ENCODE measurements around the gene PSMA6.
A peak's percentile ranks its signal among the peaks of the same experiment; 100 is the strongest.

Gene PSMA6

DNA sequence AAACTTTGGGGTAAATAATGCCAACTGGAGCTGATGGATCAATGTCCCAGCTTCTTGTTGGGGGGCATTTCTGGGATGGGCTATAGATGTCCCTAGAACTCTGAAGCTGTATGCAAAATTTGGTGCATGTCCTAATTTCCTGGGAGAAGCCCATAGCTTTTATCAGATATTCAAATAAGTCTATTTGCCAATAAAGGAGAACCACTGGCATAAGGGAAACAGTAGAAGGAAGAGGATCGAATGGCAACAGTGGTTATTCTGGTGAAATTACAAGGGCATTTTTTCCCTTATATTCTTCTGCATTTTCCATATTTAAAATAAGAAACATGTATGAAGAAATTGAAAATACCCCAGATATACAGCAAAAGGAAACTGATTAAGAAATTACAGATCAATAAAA lies 34.2 kb downstream of the PSMA6 start:
- peak overlapping the region; percentile 56 for H2BK5ac ChIP-seq (ENCODE audit: low read depth, low read length, poor library complexity)
- no peak overlapping the region for H4K12ac ChIP-seq (ENCODE audit: low read depth, low read length)
- H3K4ac ChIP-seq (ENCODE audit: low read depth, low read length) = no peak overlapping the region
- no peaks in the 10 kb centered on the region for H3K9me3 ChIP-seq (ENCODE audit: insufficient read depth, low read depth, low read length)
- no peak overlapping the region for H2BK12ac ChIP-seq (ENCODE audit: low read length)
- H3K4me1 ChIP-seq (ENCODE audit: control insufficient read depth in 1 of 2, insufficient read depth in 2 of 2, low read length in 2 of 2) = peaks cover 3 to 5% of the 10 kb centered on the region in 2 experiments
- H3K79me1 ChIP-seq (ENCODE audit: low read length) = peaks cover 4% of the 10 kb centered on the region
- H3K23ac ChIP-seq (ENCODE audit: low read length) = no peak overlapping the region
- H3K9ac ChIP-seq (ENCODE audit: low read length) = no peak overlapping the region
- H3K4me3 ChIP-seq (ENCODE audit: low read depth, low read length) = no peak overlapping the region
- H2BK120ac ChIP-seq (ENCODE audit: insufficient read depth, low read length, poor library complexity) = no peak overlapping the region
- H2AFZ ChIP-seq (ENCODE audit: insufficient read depth, low read length, poor library complexity) = no peak overlapping the region
- no peaks in the 10 kb centered on the region for H3K36me3 ChIP-seq (ENCODE audit: control insufficient read depth in 1 of 2, insufficient read depth in 2 of 2, low read length in 2 of 2)
- no peak for DNase-seq
- H4K8ac ChIP-seq (ENCODE audit: low read depth, low read length) = no peak overlapping the region
- H3K14ac ChIP-seq (ENCODE audit: low read length) = peak overlapping the region; percentile 17
- H4K91ac ChIP-seq (ENCODE audit: low read depth, low read length) = peak overlapping the region; percentile 14
- no CpG with 5 or more reads among the region's 1 CpG for WGBS (ENCODE audit: extremely low coverage, insufficient coverage, insufficient read length)
- no peak overlapping the region for H3K4me2 ChIP-seq (ENCODE audit: low read length)
- H3K18ac ChIP-seq (ENCODE audit: low read length) = no peak overlapping the region
- H2AK5ac ChIP-seq (ENCODE audit: low read length) = no peak overlapping the region
- no peaks in the 10 kb centered on the region for H3K79me2 ChIP-seq (ENCODE audit: control insufficient read depth, insufficient read depth, low read length, poor library complexity)
- H3K27ac ChIP-seq (ENCODE audit: low read depth, low read length) = no peak overlapping the region
- no peaks in the 10 kb centered on the region for H3K27me3 ChIP-seq (ENCODE audit: insufficient read depth, low read length)

DNA sequence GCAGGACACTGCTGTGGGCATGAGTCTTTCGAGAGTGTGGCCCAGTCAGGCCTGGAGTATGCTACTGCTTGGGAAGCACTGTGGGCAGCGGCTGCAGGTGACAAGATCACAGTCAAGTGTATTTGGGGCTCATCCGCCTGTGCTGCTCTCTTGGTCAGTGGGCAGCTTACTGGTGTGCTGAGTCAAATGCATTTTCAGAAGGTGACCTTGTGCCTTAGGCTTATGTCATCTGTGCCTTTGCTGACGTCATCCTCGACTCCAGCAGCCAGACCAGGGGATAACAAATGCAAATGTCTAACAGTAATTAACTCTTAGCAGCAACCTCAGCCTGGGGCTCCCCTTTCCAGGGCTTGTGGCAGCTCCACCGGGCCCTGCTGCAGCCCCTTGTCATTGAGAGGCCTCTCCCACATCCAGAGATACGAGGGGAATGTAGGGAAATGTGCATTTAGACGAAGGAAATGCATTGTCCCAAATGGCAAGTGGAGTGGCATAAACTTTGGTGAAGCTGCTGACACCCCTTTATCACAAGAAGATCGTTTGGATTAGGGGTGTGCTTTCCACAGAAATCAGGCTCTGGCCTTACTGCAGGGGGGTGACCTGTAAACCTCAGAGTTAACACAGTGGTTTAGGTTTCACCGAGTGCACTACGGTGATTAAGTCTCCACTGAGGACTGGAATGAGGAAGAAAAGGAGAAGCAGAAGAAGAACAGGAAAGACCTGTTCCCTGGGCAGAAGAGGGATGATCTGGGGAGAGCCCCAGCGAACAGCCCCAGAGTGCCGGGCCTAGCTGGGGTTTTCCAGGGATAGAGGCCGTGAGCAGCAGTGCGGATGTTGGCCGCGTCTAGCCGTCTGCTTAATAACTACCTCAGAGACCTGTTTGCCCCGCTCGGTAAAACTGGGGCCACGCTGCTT lies 39.7 kb downstream of the PSMA6 start:
- H2AFZ ChIP-seq (ENCODE audit: insufficient read depth, low read length, poor library complexity) = peak overlapping the region; percentile 73
- no peaks in the 10 kb centered on the region for H3K36me3 ChIP-seq (ENCODE audit: control insufficient read depth in 1 of 2, insufficient read depth in 2 of 2, low read length in 2 of 2)
- peak overlapping the region; percentile 94 for H3K14ac ChIP-seq (ENCODE audit: low read length)
- H4K8ac ChIP-seq (ENCODE audit: low read depth, low read length) = peak overlapping the region; percentile 86
- no peaks in the 10 kb centered on the region for H3K9me3 ChIP-seq (ENCODE audit: insufficient read depth, low read depth, low read length)
- H4K12ac ChIP-seq (ENCODE audit: low read depth, low read length) = peak overlapping the region; percentile 87
- no peak overlapping the region for H3K23ac ChIP-seq (ENCODE audit: low read length)
- H2AK5ac ChIP-seq (ENCODE audit: low read length) = peak overlapping the region; percentile 96
- peak; percentile 90 to 93 for DNase-seq
- peaks cover 37% of the 10 kb centered on the region in 2 experiments for H3K4me1 ChIP-seq (ENCODE audit: control insufficient read depth in 1 of 2, insufficient read depth in 2 of 2, low read length in 2 of 2)
- H2BK120ac ChIP-seq (ENCODE audit: insufficient read depth, low read length, poor library complexity) = peak overlapping the region; percentile 100
- H4K91ac ChIP-seq (ENCODE audit: low read depth, low read length) = peak overlapping the region; percentile 99
- H3K18ac ChIP-seq (ENCODE audit: low read length) = peak overlapping the region; percentile 97
- peak overlapping the region; percentile 97 for H2BK12ac ChIP-seq (ENCODE audit: low read length)
- WGBS (ENCODE audit: extremely low coverage, insufficient coverage, insufficient read length) = no CpG with 5 or more reads among the region's 21 CpGs
- H3K79me1 ChIP-seq (ENCODE audit: low read length) = peaks cover 35% of the 10 kb centered on the region
- H3K27me3 ChIP-seq (ENCODE audit: insufficient read depth, low read length) = no peaks in the 10 kb centered on the region
- H3K4me2 ChIP-seq (ENCODE audit: low read length) = peak overlapping the region; percentile 62
- no peak overlapping the region for H3K9ac ChIP-seq (ENCODE audit: low read length)
- peak overlapping the region; percentile 97 for H2BK5ac ChIP-seq (ENCODE audit: low read depth, low read length, poor library complexity)
- no peak overlapping the region for H3K4me3 ChIP-seq (ENCODE audit: low read depth, low read length)
- H3K4ac ChIP-seq (ENCODE audit: low read depth, low read length) = peak overlapping the region; percentile 74
- peaks cover 8% of the 10 kb centered on the region for H3K79me2 ChIP-seq (ENCODE audit: control insufficient read depth, insufficient read depth, low read length, poor library complexity)
- H3K27ac ChIP-seq (ENCODE audit: low read depth, low read length) = peak overlapping the region; percentile 96

DNA sequence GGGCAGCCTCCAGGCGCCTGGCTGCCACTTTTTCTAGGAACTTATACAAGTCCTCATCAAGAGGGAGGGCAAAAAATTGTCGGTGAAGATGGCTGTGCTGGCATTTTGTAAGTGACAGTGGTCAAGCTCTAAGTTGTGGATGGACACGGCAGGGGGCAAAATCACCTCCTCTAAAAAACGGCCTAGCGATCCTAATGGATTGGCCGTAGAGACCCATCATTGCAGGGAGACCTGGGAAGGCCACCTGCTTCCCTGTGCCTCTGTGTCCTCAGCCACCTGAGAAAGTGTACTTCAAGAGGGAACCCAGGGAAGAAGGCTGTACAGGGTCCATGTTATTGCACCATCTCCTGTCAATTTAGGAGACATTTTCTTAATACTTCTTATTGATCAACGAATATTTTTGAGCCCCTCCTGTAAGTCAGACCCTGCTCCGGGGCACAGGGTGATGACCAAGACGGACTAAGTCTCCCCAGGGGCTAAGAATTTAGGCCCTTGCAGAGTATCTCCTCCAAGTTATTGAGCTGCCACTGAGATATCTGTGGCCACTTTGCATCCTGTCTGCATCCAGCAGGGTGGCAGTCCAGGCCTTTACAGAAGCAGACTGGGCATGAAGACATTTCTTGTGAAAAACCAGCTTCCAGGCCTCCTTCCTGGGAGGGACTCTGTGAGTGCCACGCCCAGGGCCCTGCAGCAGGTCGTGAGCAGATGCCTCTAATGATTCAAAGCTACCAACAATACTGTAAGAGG lies 40.5 kb downstream of the PSMA6 start:
- Histone ChIP-seq H2AFZ (ENCODE audit: insufficient read depth, low read length, poor library complexity) (peak overlapping the region; percentile 73), H3K4me2 (ENCODE audit: low read length) (peak overlapping the region; percentile 20), H3K4me3 (ENCODE audit: low read depth, low read length) (no peak overlapping the region), H3K9ac (ENCODE audit: low read length) (no peak overlapping the region), H3K18ac (ENCODE audit: low read length) (peak overlapping the region; percentile 97), H2AK5ac (ENCODE audit: low read length) (peak overlapping the region; percentile 96), H4K12ac (ENCODE audit: low read depth, low read length) (peak overlapping the region; percentile 87), H2BK120ac (ENCODE audit: insufficient read depth, low read length, poor library complexity) (peak overlapping the region; percentile 100), H3K14ac (ENCODE audit: low read length) (peak overlapping the region; percentile 94), H4K91ac (ENCODE audit: low read depth, low read length) (peak overlapping the region; percentile 99), H3K27me3 (ENCODE audit: insufficient read depth, low read length) (no peaks in the 10 kb centered on the region), H3K4ac (ENCODE audit: low read depth, low read length) (peak overlapping the region; percentile 74), H3K4me1 (ENCODE audit: control insufficient read depth in 1 of 2, insufficient read depth in 2 of 2, low read length in 2 of 2) (peaks cover 45% of the 10 kb centered on the region in 2 experiments), H4K8ac (ENCODE audit: low read depth, low read length) (peak overlapping the region; percentile 86), H3K27ac (ENCODE audit: low read depth, low read length) (peak overlapping the region; percentile 96), H2BK12ac (ENCODE audit: low read length) (peak overlapping the region; percentile 97), H3K9me3 (ENCODE audit: insufficient read depth, low read depth, low read length) (no peaks in the 10 kb centered on the region), H2BK5ac (ENCODE audit: low read depth, low read length, poor library complexity) (peak overlapping the region; percentile 97), H3K23ac (ENCODE audit: low read length) (no peak overlapping the region), H3K79me2 (ENCODE audit: control insufficient read depth, insufficient read depth, low read length, poor library complexity) (peaks cover 12% of the 10 kb centered on the region), H3K36me3 (ENCODE audit: control insufficient read depth in 1 of 2, insufficient read depth in 2 of 2, low read length in 2 of 2) (no peaks in the 10 kb centered on the region), H3K79me1 (ENCODE audit: low read length) (peaks cover 43% of the 10 kb centered on the region)
- WGBS (ENCODE audit: extremely low coverage, insufficient coverage, insufficient read length) = no CpG with 5 or more reads among the region's 11 CpGs
- peak; percentile 27 to 58 for DNase-seq

DNA sequence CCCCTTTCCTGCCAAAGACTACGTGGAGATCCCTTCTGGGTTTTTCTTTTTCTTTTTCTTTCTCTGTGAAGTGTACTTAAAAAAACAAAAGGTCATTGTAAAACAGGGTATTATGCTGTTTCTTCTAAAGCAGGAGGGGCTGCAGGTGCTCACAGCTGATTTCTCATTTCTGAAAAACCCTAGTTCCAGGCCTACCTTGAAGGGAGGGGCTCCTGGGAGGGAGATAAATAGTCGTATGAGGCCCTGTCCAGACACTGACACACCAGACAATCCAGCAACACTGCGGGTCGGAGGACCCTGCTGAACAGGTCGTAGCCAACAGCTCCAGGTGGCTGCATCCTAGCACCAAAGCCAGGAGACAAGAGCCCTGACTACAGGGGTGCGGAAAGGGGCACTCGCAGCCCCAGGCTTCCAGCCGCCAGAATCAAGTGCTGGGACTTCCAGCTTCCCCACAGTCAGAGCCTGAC lies 41.1 kb downstream of the PSMA6 start:
- no CpG with 5 or more reads among the region's 8 CpGs for WGBS (ENCODE audit: extremely low coverage, insufficient coverage, insufficient read length)
- Histone ChIP-seq H3K18ac (ENCODE audit: low read length) (peak overlapping the region; percentile 42), H3K14ac (ENCODE audit: low read length) (peak overlapping the region; percentile 94), H2BK5ac (ENCODE audit: low read depth, low read length, poor library complexity) (peak overlapping the region; percentile 65), H2AK5ac (ENCODE audit: low read length) (no peak overlapping the region), H3K23ac (ENCODE audit: low read length) (no peak overlapping the region), H4K8ac (ENCODE audit: low read depth, low read length) (peak overlapping the region; percentile 63), H3K4me1 (ENCODE audit: control insufficient read depth in 1 of 2, insufficient read depth in 2 of 2, low read length in 2 of 2) (peaks cover 46 to 50% of the 10 kb centered on the region in 2 experiments), H4K91ac (ENCODE audit: low read depth, low read length) (peak overlapping the region; percentile 99), H4K12ac (ENCODE audit: low read depth, low read length) (no peak overlapping the region), H3K79me2 (ENCODE audit: control insufficient read depth, insufficient read depth, low read length, poor library complexity) (peaks cover 13% of the 10 kb centered on the region), H2AFZ (ENCODE audit: insufficient read depth, low read length, poor library complexity) (no peak overlapping the region), H3K9ac (ENCODE audit: low read length) (no peak overlapping the region), H2BK120ac (ENCODE audit: insufficient read depth, low read length, poor library complexity) (peak overlapping the region; percentile 100), H3K4me2 (ENCODE audit: low read length) (no peak overlapping the region), H3K9me3 (ENCODE audit: insufficient read depth, low read depth, low read length) (no peaks in the 10 kb centered on the region), H3K36me3 (ENCODE audit: control insufficient read depth in 1 of 2, insufficient read depth in 2 of 2, low read length in 2 of 2) (no peaks in the 10 kb centered on the region), H3K4me3 (ENCODE audit: low read depth, low read length) (no peak overlapping the region), H3K79me1 (ENCODE audit: low read length) (peaks cover 43% of the 10 kb centered on the region), H3K27ac (ENCODE audit: low read depth, low read length) (peak overlapping the region; percentile 96), H2BK12ac (ENCODE audit: low read length) (peak overlapping the region; percentile 97), H3K27me3 (ENCODE audit: insufficient read depth, low read length) (no peaks in the 10 kb centered on the region), H3K4ac (ENCODE audit: low read depth, low read length) (no peak overlapping the region)
- peak; percentile 43 to 77 for DNase-seq
